GM20431 (cell line): ENCODE measurements around the gene TNRC6B.

Source experiments
- in situ Hi-C: fragments of 300-500 bp; cut with MseI, MboI; formaldehyde crosslinking; loops from one replicate; pipeline ENCODE4 v1.15.0; 2020; ENCODE audit warnings: low sequenced_read_pairs; ENCODE audit not compliant: unreplicated experiment

TNRC6B gene

DNA sequence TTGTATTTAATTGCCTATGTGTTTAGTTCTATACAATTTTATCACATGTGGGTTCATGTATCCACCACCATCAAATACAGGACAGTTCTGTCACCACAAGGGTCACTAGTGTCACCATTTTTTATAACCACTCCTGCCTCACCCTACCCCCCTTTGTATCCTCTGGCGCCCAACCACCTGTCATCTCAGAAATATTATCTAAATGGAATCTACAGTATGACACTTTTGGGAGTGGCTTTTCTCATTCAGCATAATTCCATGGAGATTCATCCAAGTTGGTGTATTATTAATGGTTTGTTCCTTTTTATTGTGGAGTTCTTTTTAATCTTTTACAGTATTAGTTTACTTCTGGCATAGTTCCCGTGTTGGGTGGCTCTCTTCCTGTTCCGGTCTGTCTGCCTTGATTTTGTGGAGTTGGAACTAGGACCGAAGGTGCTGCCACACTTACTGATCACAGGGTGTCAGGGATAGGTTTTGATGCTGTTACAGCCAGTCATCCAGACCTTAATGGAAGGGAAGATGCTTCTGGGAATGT lies 58.5 kb downstream of the TNRC6B start:
- in situ Hi-C loops = no loop called here

DNA sequence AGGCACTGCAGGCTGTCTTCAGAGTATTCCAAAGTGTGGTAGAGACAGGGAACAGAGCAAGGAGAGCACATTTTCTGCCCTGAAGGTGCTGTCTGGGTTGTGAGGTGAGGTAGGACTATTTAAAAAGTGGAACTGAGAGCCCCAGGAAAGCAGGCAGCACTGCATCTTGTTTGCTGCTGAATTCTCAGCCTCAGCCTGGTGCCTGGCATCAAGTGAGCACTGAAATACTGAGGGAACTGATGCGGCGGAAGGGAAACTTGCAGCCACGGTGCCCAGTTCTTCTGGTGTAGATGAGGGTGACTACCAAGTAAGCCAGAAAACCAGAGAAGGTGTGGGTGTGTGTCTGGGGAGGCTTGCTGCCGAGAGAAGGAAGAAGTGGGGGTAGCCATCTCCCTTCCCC lies 59.5 kb downstream of the TNRC6B start:
- in situ Hi-C loops = no loop called here

DNA sequence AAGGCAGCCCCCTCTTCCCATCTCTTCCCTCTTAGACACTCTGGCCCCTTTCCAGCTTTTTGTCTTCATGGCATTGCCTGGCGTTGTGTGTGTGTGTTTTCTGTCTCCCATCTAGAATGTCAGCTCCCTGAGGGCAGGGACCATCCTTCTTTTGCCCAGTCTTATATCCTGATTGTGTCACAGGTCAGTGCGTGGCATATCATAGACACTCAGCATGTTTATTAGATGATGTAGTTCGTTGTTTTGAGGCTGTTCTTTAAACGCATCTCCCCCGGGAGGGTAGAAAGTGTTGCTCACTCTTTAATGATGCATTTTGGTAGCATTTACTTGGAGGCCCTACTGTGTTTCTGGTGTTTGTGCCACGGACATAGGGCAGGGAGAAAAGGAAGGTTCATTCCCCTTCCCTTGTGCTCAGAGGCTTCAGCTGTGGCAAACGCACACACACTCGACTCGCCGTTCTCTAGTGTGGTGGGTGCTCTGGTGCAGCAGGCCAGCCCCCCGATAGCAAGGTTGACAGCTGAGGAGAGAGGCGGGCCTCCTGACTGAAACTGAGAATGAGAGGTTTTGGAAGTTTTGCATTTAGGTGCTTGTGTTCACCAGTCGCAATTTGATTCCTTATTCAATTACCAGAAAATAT lies 60.2 kb downstream of the TNRC6B start:
- in situ Hi-C loops = no loop called here

DNA sequence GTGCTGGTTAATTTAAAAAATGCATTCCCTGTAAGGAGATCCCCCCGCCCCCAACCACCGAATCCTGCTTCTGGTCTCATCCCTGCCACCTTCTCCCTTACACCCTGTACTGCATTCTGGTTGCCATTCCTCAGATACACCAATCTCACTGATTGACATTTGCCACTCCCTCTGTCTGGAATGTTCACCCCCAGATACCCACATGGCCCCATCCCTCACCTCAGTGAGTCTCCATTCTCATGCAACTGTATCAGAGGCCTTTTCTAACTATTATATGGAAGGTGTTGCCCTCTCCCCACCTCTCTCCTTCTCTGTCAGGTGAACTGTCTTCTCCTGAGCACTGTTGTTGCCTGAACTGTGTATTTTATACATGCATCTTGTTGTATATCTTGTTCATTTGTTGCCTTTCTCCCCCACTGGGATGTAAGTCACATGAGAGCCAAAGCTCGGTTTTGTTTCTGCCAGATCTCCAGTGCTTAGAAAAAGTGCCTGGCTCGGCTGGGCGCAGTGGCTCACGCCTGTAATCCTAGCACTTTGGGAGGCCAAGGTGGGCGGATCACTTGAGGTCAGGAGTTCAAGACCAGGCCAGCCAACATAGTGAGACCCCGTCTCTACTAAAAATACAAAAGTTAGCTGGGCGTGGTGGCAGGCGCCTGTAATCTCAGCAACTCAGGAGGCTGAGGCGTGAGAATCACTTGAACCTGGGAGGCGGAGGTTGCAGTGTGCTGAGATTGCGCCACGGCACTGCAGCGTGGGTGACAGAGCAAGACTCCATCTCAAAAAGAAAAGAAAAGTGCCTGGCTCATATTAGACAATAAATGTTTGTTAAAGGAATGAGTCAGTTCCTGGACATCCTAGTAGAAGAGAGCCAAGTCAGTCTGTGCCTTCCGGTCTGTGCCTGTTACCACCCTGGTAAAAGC lies 61.0 kb downstream of the TNRC6B start:
- in situ Hi-C loops = no loop called here

DNA sequence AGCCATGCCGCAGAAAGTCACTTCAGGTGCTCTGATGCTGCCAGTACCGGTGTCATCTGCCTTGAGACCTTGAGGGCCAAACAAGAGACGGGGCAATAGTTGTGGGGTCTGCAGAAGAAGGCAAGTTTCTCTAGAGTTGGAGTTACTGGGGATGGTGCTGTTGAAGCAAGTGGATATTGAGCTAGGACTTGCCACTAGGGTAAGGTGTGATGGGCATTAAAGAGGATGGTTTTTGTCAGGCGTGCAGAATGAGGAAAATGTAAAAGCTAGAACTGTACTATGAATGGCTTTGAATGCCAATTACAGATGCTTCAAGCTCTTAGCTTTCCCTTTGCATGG lies 61.6 kb downstream of the TNRC6B start:
- in situ Hi-C loops = no loop called here

DNA sequence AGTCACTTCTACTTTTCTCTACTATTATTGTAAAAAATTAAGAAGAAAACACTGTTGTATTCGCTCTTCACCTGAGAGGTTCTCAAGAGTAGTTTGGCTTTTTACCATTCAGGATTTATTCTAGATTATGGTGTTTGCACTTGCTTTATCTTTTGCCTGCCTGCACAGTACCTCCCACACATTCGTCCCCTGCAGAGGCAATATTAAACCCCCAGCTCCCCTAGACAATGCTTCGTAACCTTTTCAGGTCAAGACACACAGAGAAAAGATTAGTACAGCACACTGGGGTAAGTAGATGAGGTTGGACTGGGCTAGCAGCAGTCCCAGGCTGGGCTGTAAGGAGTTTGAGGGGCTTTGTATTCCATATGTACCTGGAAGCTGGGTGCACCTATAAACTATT lies 62.4 kb downstream of the TNRC6B start:
- in situ Hi-C loops = no loop called here

DNA sequence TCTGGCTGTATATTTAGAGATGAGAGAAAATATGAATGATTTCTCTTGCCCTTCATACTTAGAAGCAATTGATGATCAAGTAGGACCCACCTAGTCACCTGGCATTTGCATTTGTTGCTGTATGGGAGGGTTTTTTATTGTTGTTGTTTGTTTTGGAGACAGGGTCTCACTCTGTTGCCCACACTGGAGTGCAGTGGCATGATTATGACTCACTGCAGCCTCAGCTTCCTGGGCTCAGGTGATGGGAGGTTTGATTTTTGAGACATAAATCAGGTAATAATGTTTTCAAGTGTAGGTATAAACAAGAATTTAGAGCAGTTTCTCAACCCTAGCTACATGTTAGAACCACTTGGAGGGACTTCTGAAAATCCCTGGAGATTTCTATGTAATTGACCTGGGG lies 63.0 kb downstream of the TNRC6B start:
- in situ Hi-C loops = no loop called here

DNA sequence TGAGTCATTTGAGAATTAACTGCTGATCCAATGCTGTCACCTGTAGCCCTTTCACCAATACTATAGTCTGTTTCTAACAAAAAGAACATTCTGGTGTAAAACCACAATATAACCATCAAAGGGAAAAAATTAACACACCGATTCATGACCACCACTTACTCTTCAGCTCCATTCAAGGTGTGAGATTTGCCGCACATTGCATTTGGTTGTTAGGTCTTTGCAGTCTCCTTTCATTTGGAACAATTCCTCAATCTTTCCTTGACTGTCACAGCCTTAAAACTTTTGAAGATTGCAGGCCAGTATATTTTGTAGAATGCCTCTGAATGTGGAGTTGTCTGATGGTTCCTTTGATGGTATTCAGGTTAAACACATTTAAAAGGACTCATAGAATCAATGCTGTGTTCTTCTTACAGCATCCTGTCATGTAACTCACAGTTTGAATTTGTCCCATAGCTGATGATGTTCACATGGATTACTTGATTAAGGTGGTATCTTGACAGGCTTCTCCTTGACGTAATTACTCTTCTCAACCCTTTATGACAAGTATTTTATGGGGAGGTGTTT lies 63.6 kb downstream of the TNRC6B start:
- in situ Hi-C loops = no loop called here

DNA sequence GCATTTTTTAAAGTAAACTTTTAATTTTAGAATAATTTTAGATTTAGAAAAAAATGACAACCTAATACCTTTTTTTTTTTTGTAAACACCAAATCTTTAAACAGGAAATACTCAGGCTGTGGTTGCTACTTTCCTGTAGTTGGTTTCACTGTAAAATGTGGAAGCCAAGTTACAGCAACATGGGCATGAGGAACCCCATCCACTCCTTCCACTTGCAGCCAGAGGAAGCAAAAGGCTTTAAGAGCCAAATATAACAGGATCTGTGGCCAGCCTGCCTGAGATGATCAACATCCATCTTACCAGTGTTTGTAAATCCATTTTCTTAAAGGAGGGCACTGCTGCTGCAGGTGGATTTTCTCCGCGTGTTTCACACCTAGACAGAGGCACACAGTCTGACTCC lies 66.2 kb downstream of the TNRC6B start:
- in situ Hi-C loops = no loop called here

DNA sequence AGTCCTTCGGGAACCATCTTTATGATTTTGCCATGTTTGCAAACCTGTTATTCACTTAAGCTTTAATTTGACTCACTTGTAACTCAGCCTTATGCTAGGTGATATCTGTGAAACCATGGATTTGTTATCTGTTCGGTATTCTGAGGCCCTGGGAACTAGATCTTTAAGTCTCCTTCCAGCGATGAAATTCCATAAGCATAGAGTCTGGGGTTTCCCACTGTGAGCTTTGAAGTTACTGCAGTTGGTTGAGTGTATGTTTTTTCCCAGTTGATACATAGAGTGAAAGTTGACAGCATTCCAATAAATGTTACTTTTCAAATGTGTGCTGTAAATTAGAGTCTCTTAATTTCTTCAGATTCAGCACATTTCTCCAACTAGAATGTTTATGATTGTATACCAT lies 66.9 kb downstream of the TNRC6B start:
- in situ Hi-C loops = no loop called here

DNA sequence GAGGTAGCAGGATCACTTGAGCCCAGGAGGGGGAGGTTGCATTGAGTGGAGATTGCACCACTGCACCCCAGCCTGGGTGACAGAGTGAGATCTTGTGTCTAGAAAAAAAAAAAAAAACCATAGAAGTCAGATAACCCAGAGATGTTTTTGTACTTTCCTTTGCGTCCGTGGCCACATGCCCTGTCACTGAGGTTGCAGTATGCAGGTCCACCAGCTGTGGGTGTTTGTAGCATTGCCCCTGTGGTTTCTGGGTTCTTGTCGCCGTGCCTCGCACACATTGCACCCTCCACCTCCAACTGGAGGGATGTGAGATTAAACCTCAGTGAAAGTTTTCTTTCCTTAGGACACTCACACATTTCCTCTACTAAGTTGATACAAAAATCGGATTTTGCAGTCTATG lies 70.3 kb downstream of the TNRC6B start:
- in situ Hi-C loops = no loop called here

DNA sequence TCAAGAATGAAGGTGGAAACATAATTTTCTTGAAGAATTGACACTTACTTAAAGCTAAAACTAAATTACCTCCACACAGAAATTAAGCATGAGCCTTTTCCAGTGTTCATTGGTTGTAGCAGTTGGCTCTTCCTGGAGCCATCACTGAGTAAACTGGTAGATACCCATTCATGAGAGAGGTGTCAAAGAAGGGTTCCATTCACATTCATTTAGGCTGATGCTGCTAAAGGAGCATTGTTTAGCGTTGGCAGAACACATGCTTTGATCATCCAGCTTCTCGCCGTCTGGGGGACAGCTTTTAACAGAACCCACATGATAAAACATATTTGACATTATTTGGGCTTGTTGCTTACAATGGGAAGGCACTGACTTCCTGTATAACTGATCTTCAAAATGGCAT lies 71.6 kb downstream of the TNRC6B start:
- in situ Hi-C loops = no loop called here

DNA sequence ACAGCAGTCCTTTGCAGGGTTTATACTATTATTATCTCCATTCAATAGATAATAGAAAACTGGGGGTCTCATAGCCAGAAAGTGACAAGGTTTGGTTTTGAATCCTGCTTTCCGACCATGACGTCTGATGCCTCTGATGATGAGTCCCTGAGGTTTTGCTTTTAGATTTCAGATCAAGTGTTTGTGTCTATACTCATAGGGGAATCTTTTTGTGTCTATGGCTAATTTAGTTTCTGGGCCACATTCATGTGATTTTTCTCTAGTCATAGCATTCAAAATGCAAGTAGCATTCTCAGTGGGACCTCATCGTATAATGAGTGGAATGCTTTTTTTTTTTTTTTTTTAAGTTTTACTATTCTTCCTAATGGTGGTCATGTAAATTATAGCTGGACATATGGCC lies 72.9 kb downstream of the TNRC6B start:
- in situ Hi-C loops = no loop called here

DNA sequence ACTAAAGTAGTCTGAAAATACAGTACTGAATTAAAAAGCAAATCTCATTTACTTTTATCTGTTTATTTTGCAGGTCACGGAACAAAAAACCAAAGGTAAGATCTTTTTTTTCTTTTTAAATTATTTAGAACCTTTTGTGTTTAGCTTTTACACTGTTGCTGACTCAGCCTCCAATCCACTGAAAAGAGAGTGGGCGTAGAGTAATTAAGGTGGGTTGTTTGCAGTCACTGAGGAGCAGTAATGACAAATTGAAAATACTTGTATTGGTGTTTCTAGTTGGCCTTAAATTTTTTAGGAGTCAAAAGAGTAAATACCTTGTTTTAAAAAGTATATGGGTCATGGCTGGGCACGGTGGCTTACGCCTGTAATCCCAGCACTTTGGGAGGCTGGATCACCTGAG lies 73.4 kb downstream of the TNRC6B start:
- in situ Hi-C loops = no loop called here

DNA sequence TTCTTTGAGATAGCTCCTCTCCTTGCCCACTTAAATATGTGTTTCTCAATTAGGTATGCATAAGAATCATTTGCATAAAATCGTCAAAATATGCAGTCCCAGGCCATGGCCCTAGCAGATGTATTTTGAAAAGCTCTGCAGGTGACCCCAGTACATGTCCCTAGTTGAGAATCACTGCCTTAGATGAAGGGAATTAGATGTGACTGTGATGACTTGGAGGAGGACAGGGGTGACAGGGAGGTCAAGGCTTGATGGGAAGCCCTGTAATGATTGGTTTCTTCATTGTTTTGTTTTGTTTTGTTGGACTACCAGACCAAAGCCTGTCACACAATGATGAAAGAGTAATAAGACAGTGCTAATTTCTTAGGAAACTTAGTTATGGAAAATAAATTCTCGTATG lies 74.4 kb downstream of the TNRC6B start:
- in situ Hi-C loops = no loop called here

DNA sequence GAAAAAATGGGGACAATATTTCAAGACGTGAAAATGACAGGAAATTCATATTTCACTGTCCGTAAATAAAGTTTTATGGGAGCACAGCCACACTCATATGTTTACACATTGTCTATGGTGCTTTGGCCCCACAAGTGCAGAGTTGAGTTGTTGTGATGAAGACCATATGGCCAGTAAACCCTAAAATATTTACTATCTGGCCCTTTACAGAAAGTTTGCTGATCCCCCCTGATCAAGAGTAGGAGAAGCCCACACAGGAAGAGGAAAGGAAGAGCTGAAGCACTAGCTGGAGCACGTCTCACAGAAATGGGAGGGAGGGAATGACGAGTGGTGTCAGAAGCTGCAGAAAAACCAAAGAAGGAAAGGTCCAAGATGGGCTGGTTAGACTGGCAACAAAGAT lies 78.8 kb downstream of the TNRC6B start:
- in situ Hi-C loops = no loop called here

DNA sequence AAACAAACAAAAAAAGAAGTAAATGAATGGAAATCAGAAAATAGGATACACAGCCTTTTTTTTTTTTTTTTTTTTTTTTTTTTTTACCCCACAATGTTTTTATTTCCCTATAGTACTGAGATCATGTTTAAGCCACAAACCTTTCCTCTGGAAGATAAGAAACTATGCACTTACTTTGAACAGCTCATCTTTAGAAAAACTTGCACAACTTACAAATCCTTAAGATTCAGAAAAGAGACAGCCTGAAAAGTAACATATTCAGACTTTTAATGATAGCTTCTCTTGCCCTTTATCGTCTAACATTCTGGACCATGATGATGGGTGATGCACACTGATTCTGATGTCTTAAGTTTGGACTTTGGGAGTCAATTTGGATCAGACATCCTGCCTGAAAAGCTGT lies 80.3 kb downstream of the TNRC6B start:
- in situ Hi-C loops = no loop called here

DNA sequence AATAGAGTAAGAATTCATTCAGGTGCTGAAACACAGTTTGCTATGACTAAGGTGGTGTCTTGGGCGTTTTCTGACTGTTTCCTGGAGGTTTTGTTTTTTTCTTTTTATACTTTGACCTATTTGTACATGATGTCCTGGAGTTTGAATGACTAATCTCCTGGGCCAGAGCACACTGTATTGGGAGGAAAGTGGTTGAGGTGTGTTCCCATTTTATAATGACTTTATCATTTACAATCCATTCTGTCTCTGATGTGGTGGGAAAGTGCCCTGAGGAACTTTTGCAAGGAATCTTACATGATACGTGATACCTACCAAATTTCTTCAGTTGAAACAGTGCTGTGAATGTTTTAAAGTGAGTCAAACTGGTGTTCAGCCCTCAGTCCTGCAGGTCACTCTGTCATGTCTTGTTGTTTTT lies 80.8 kb downstream of the TNRC6B start:
- in situ Hi-C loops = no loop called here

DNA sequence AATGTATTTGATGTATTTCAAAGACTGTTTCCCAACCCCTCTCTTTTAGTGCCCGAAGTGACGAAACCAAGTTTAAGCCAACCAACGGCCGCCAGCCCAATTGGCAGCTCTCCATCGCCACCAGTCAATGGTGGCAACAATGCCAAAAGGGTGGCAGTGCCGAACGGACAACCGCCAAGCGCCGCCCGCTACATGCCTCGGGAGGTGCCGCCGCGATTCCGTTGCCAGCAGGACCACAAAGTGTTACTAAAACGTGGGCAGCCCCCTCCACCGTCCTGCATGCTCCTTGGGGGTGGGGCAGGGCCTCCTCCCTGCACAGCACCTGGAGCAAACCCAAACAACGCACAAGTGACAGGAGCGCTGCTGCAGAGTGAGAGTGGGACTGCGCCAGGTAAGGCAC lies 84.1 kb downstream of the TNRC6B start:
- in situ Hi-C loops = no loop called here

DNA sequence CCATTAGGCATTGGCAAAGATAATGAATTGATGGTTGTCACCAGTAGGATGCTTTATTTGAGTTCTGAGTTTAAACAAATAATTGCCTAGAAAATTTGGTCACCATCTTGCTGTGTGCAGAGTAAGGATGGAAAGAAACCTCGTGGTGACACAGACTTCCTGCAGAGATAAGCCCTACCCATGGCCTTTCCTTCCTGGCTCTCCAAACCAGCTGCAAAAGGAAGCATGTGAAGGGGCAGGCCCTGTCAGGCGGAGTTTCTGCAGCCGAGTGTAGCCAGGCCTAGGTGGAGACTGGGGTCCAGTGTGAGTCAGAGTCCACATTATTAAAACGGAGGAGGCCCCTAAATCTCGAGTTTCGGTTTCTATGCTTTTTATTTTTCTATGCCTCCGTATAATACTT lies 85.5 kb downstream of the TNRC6B start:
- in situ Hi-C loops = no loop called here

DNA sequence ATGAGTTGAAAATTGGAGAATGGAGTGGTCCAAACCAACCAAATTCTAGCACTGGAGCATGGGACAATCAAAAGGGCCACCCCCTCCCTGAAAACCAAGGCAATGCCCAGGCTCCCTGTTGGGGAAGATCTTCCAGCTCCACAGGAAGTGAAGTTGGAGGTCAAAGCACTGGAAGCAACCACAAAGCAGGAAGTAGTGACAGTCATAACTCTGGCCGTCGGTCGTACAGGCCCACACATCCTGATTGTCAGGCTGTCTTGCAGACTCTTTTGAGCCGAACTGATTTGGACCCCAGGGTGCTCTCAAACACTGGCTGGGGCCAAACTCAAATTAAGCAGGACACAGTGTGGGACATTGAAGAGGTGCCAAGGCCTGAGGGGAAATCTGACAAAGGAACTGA lies 88.1 kb downstream of the TNRC6B start:
- in situ Hi-C loops = no loop called here
